HG03571 (cell line): ENCODE data around the gene GYS1.

Experiments
- ATAC-seq: cut with Tn5 transposase; IDR thresholded peaks from one replicate; pipeline ENCODE4 v1.9.1; 2021; ENCODE audit not compliant: unreplicated experiment

Gene GYS1

GRCh38 chr19:48990400-48990799 is 2.7 kb downstream of the GYS1 start:
- ATAC-seq = no peak

GRCh38 chr19:48989701-48990291 is 3.3 kb downstream of the GYS1 start:
- ATAC-seq = no peak

- no peak for ATAC-seq
Measured at GRCh38 chr19:48988860-48989259, 4.2 kb downstream of the GYS1 start.

- ATAC-seq = no peak
Measured at GRCh38 chr19:48988286-48988685, 4.8 kb downstream of the GYS1 start.

- no peak for ATAC-seq
Measured at GRCh38 chr19:48987323-48987722, 5.8 kb downstream of the GYS1 start.

- ATAC-seq = no peak
Measured at GRCh38 chr19:48986211-48986610, 6.9 kb downstream of the GYS1 start.

GRCh38 chr19:48985711-48986110 is 7.4 kb downstream of the GYS1 start:
- no peak for ATAC-seq

- no peak for ATAC-seq
Measured at GRCh38 chr19:48982280-48982679, 10.8 kb downstream of the GYS1 start.

GRCh38 chr19:48977061-48977460 is 16.0 kb downstream of the GYS1 start:
- no peak for ATAC-seq

GRCh38 chr19:48975947-48976847 is 16.9 kb downstream of the GYS1 start:
- ATAC-seq = no peak

- no peak for ATAC-seq
Measured at GRCh38 chr19:48970923-48971395, 22.1 kb downstream of the GYS1 start.

- no peak for ATAC-seq
Measured at GRCh38 chr19:48970139-48970766, 22.9 kb downstream of the GYS1 start.

- ATAC-seq = no peak
Measured at GRCh38 chr19:48969276-48970138, 23.6 kb downstream of the GYS1 start.

GRCh38 chr19:48968813-48969218 is 24.3 kb downstream of the GYS1 start:
- no peak for ATAC-seq

GRCh38 chr19:48968179-48968661 is 24.9 kb downstream of the GYS1 start:
- no peak for ATAC-seq

- ATAC-seq = no peak
Measured at GRCh38 chr19:48967346-48968178, 25.5 kb downstream of the GYS1 start.

- ATAC-seq = no peak
Measured at GRCh38 chr19:48966541-48967345, 26.4 kb downstream of the GYS1 start.

GRCh38 chr19:48965806-48966540 is 27.1 kb downstream of the GYS1 start:
- ATAC-seq = peak; percentile 10
